Measurements from ENCODE around the gene ATF7. TPM values are rescaled to one million over a fixed set of nuclear protein-coding genes. Genes with fewer than 3 reads are reported as not detected.

The ATF7 gene
- total RNA-seq, 1 experiment from 2014 or later = 24.7 TPM

DNA sequence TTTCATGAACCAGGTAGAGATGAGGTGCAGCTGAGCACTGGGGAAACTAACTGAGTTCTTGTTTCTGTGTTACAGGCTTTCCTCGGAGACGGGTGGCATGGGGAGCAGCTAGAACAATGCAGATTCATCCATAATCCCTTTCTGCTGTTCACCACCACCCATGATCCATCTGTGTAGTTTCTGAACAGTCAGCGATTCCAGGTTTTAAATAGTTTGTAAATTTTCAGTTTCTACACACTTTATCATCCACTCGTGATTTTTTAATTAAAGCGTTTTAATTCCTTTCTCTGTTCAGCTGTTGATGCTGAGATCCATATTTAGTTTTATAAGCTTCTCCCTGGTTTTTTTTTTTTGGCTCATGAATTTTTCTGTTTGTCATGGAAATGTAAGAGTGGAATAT is 146.9 kb downstream of the ATF7 start:
- no TSS peak for BruUV-seq (replicated peaks)
- DNase-seq = no peak
- Histone ChIP-seq H3K9me2 (ENCODE audit: insufficient read depth) (no peaks in the 10 kb centered on the region), H2AFZ (no peak overlapping the region), H3K4me2 (no peak overlapping the region), H3K27ac (peak overlapping the region; percentile 25; the same call in 1 of the 2 replicates), H3K9me3 (ENCODE audit: insufficient read depth, low read depth) (no peaks in the 10 kb centered on the region), H3K4me3 (no peak overlapping the region), H3K4me1 (replicated peaks; ENCODE audit: insufficient read depth) (no peaks in the 10 kb centered on the region), H3K27me3 (ENCODE audit: insufficient read depth, low read depth) (no peaks in the 10 kb centered on the region), H3F3A (ENCODE audit: insufficient read depth, low read depth) (peaks cover 97% of the 10 kb centered on the region), H3K79me2 (ENCODE audit: low read depth) (peaks cover 20% of the 10 kb centered on the region), H4K20me1 (ENCODE audit: insufficient read depth) (peaks cover 86% of the 10 kb centered on the region), H3K36me3 (ENCODE audit: low read depth) (peaks cover 47% of the 10 kb centered on the region)
- ChIA-PET POLR2A (ENCODE audit: unreplicated experiment) (interaction anchor here (0.6 kb wide), 1 partner anchor 21 kb away, joined by 13 read pairs; no protein-coding TSS in a partner anchor), CTCF (no interaction called here)
- intact Hi-C loops (cut with micrococcal nuclease; ENCODE audit: unreplicated experiment) = no loop called here
- TF ChIP-seq, protein P1, sequence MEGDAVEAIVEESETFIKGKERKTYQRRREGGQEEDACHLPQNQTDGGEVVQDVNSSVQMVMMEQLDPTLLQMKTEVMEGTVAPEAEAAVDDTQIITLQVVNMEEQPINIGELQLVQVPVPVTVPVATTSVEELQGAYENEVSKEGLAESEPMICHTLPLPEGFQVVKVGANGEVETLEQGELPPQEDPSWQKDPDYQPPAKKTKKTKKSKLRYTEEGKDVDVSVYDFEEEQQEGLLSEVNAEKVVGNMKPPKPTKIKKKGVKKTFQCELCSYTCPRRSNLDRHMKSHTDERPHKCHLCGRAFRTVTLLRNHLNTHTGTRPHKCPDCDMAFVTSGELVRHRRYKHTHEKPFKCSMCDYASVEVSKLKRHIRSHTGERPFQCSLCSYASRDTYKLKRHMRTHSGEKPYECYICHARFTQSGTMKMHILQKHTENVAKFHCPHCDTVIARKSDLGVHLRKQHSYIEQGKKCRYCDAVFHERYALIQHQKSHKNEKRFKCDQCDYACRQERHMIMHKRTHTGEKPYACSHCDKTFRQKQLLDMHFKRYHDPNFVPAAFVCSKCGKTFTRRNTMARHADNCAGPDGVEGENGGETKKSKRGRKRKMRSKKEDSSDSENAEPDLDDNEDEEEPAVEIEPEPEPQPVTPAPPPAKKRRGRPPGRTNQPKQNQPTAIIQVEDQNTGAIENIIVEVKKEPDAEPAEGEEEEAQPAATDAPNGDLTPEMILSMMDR (conservative IDR thresholded peaks at IDR 0.05) = no peak
- no peak for TF ChIP-seq EZH2 (IDR thresholded peaks at IDR 0.05; ENCODE audit: low read depth)

DNA sequence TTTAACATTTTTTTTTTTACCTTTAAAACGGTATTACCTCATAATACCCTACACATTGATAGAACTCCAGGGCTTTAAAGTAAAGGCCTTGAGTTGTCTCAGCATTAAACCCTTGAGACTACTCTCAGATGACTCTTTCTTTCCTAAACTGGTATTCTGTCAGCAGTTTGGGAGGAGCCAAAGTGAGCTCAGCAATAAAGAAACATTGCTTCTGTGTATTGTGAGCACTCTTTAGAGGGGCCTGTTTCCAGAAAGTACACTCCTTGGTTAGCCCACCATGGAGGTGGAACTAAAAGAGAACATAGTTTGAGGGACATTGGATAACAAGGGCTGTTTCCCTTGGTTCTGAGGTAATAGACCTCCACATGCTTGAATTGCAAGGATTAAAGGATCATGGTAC is 147.3 kb downstream of the ATF7 start:
- peaks cover 51% of the 10 kb centered on the region for H3K36me3 ChIP-seq (ENCODE audit: low read depth)
- POLR2A ChIA-PET (ENCODE audit: unreplicated experiment) = interaction anchor here (0.6 kb wide), 1 partner anchor 21 kb away, joined by 13 read pairs; no protein-coding TSS in a partner anchor
- H3K4me2 ChIP-seq = no peak overlapping the region

DNA sequence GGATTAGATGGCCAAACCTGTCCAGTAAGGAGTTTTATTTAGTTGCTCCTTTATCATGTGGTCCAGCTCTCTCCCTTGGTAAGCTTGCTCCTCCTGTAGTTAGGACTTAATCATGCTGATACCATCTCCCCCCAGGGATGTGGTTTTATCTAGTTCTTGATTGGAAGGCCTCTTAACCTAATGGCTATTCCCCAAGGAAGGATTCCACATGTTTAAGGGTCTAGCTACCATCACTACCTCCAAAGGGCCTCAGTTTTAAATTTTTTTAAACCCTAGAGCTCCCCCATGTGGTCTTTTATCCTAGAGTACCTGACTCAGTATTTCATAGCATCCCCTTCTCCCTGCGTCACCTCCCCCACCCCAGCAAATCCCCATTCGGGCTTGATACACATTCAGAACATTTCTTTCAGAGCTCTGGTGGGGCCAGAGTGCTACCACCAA is 149.4 kb downstream of the ATF7 start:
- no TSS peak for BruUV-seq (replicated peaks)
- Histone ChIP-seq H3K9me2 (ENCODE audit: insufficient read depth) (no peaks in the 10 kb centered on the region), H3K79me2 (ENCODE audit: low read depth) (peaks cover 33% of the 10 kb centered on the region), H3F3A (ENCODE audit: insufficient read depth, low read depth) (peaks cover 97% of the 10 kb centered on the region), H3K36me3 (ENCODE audit: low read depth) (peaks cover 72% of the 10 kb centered on the region), H3K4me3 (no peak overlapping the region), H3K9me3 (ENCODE audit: insufficient read depth, low read depth) (no peaks in the 10 kb centered on the region), H2AFZ (no peak overlapping the region), H3K27ac (no peak overlapping the region), H3K4me2 (no peak overlapping the region), H3K27me3 (ENCODE audit: insufficient read depth, low read depth) (no peaks in the 10 kb centered on the region), H3K4me1 (replicated peaks; ENCODE audit: insufficient read depth) (no peaks in the 10 kb centered on the region), H4K20me1 (ENCODE audit: insufficient read depth) (peaks cover 93% of the 10 kb centered on the region)
- intact Hi-C loops (cut with micrococcal nuclease; ENCODE audit: unreplicated experiment) = no loop called here
- DNase-seq = no peak
- ChIA-PET POLR2A (ENCODE audit: unreplicated experiment) (interaction anchor here (0.6 kb wide), 2 partner anchors 9 to 152 kb away, joined by 5 to 16 read pairs; no protein-coding TSS in a partner anchor), CTCF (interaction anchor here (1.4 kb wide), 1 partner anchor 156 kb away, joined by 3 read pairs; no protein-coding TSS in a partner anchor)
- no peak for TF ChIP-seq EZH2 (IDR thresholded peaks at IDR 0.05; ENCODE audit: low read depth)
- TF ChIP-seq, protein P1 (conservative IDR thresholded peaks at IDR 0.05) = peak; percentile 55; the same call in 1 of the 2 replicates

More for the DNA sequence above, 147.3 kb downstream of the ATF7 start:
- H3K9me3 ChIP-seq (ENCODE audit: insufficient read depth, low read depth) = no peaks in the 10 kb centered on the region
- peaks cover 97% of the 10 kb centered on the region for H3F3A ChIP-seq (ENCODE audit: insufficient read depth, low read depth)
- H2AFZ ChIP-seq = no peak overlapping the region
- TF ChIP-seq EZH2 (IDR thresholded peaks at IDR 0.05; ENCODE audit: low read depth) = no peak
- TF ChIP-seq, protein P1 (conservative IDR thresholded peaks at IDR 0.05) = no peak
- H3K27ac ChIP-seq = peak overlapping the region; percentile 25; the same call in 1 of the 2 replicates
- CTCF ChIA-PET = no interaction called here
- H4K20me1 ChIP-seq (ENCODE audit: insufficient read depth) = peaks cover 87% of the 10 kb centered on the region
- no TSS peak for BruUV-seq (replicated peaks)
- no peaks in the 10 kb centered on the region for H3K4me1 ChIP-seq (replicated peaks; ENCODE audit: insufficient read depth)
- intact Hi-C loops (cut with micrococcal nuclease; ENCODE audit: unreplicated experiment) = no loop called here
- H3K4me3 ChIP-seq = no peak overlapping the region
- DNase-seq = no peak
- H3K9me2 ChIP-seq (ENCODE audit: insufficient read depth) = no peaks in the 10 kb centered on the region
- peaks cover 20% of the 10 kb centered on the region for H3K79me2 ChIP-seq (ENCODE audit: low read depth)
- no peaks in the 10 kb centered on the region for H3K27me3 ChIP-seq (ENCODE audit: insufficient read depth, low read depth)

All from PC-9 (cell line).